Left cardiac atrium (tissue), 4 donors: ENCODE measurements around the gene TRDN. TPM values are rescaled to one million over a fixed set of nuclear protein-coding genes. Genes with fewer than 3 reads are reported as not detected.
A peak's percentile ranks its signal among the peaks of the same experiment; 100 is the strongest.
"Not testable (repeated sequence)": the region's sequence is repeated elsewhere in the genome, so short reads cannot be mapped to it uniquely, and the experiment has no call there.

ENCODE experiments used
- ATAC-seq, 2 donors: fragments of 200-7000 bp; cut with Tn5 transposase; one replicate each; pipeline ENCODE4 v1.9.1; 2020; ENCODE audit warnings: mild to moderate bottlenecking in 2 of 2, moderate library complexity in 2 of 2
- DNase-seq: peaks from one replicate; pipeline ENCODE4 v3.0.0-alpha.2; 2020
- intact Hi-C, 2 donors: fragments of 100-400 bp; cut with DNase I; formaldehyde crosslinking; loops; one replicate each; pipeline versions ENCODE4 v1.14.1 to v1.15.1; 2022 to 2023
- total RNA-seq, 2 donors: library from RNA; stranded (reverse); fragmentation: NEBNext Ultra II Directional; extraction: Animal tissue kit (Norgen Biotek cat#: 25700); gene quantifications; one replicate each; pipeline ENCODE4 v1.2.1, GENCODE V29; 2021
- donor health status: DM: no; HTN: yes; CAD: no.
- donor health status: DM: no; HTN: yes; CAD: no; lungs with severe emphysema.
- donor health status: DM: yes; HTN: yes; CAD: no.
- donor health status: Dilated cardiomyopathy.

TRDN gene
- total RNA-seq, 2 donors from 2014 or later = 174 to 207 TPM

DNA sequence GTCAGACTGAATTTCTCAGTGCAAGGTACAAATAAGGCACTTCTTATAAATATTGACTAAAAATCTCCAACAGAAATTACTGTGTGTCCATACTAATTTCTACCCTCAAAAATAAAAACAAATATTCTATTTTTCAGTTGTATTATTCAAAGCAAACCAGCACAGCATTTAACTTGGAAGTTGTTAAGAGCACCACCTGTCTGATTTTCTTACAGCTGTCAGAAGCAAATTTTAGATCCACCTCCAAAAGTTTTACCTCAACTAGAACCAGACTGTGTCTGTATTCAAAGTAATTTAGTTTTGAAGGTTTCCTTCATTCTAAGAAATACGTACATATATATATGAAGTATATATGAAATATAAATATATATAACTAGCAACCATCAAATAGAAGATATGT lies 1.2 kb downstream of the TRDN start:
- DNase-seq (no peak), ATAC-seq (no peak)
- intact Hi-C loops = no loop called here

DNA sequence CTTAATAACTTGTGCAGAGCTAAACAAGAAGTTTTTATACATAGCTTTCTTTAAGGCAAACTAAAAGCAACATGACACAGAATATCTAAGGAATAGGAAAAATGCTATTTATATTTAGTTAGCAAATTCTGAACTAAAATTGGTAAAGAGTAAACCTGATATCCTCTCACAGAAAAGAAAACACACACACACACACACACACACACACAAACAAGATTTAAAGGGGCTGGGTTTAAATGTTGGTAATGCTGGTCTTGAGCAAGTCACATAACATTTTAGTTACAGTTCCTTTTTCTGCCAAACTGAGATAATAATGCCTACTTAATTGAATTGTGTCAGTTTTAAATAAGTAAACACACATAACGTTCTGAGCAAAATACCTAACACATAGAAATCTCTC lies 1.6 kb downstream of the TRDN start:
- DNase-seq (no peak), ATAC-seq (no peak)
- intact Hi-C loops = no loop called here

DNA sequence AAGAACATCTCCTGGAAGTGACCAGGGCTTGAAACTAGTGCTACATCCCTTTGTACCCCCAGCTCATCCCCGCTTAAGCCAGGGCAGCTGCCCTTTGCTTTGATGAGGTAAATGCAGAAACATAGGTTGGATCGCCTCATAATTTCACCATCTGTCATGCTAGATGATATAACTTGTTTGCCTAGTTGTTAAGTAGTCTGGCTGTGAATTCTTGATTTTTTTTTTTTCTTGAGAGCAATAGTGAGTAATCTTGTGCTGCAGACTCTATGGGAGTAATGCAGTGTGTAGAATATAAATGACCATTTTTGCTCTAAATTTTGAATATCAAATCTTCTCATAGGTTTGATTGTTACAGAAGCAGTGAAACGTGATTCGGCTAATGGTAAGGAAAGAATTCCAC lies 4.1 kb downstream of the TRDN start:
- DNase-seq (no peak), ATAC-seq (no peak)
- intact Hi-C loops = no loop called here

DNA sequence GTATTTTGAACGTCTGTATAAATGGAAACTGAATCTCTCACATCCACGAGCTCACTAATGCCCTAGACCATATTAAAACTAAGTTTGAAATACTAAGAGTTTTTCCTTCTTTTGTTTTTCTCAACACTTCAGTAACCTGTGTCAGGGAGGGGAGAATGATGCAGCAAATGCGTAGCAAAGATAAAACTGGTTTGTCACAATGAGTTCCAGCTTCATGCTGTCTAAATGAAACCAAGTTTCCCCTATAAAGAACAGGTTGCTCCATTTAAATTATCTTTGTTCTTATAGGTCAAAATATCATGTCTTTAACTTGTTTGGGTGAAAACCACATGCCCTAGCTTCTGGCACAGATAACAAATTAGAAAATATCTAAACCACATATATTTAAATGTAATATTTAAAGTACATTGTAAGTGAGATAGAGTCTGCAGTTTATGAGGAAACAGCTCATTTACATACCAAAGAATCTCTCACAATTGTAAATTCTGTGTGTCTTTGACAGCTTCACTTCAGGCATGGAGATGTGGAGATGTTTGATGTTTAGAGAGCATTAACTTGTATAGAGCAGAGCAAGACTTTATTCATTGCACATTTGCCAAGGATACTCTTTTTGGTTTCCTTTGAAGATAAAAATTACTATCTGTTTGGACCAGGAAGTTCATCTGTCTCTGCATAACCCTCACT lies 7.3 kb downstream of the TRDN start:
- no peak for ATAC-seq
- intact Hi-C loops = no loop called here
- no peak for DNase-seq

DNA sequence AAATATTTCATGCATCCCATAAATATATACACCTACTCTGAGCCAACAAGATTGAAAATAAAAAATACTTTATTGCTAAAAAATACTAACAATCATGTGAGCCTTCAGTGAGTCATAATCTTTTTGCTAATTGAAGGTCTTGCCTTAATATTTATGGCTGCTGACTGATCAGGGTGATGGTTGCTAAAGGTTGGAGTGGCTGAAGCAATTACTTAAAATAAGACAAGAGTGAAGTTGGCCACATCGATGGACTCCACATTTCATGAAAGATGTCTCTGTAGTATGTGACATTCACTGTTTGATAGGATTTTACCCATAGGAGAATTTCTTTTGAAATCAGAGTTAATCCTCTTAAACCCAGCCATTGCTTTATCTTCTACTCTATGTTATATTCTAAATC lies 11.1 kb downstream of the TRDN start:
- no peak for ATAC-seq
- intact Hi-C loops = no loop called here
- DNase-seq = no peak

DNA sequence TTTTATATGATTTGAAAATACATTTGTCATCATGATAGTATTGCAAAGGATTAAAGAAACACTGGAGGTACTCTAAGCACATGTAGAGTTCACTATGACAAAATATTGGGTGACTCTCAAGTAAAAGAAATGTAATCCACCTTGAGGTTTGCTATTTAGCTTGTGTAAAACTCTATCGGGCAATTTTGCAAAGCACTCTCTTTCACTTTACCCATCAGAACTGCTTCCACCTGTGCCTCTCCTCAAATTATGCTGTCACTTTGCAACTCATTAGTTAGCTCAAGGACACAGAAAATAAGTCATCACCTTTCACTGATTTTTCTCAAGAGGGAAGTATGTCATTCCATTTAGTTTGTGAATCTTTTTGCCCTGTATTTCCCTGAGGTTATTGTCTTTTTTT lies 14.0 kb downstream of the TRDN start:
- DNase-seq = no peak
- intact Hi-C loops = no loop called here
- no peak for ATAC-seq

DNA sequence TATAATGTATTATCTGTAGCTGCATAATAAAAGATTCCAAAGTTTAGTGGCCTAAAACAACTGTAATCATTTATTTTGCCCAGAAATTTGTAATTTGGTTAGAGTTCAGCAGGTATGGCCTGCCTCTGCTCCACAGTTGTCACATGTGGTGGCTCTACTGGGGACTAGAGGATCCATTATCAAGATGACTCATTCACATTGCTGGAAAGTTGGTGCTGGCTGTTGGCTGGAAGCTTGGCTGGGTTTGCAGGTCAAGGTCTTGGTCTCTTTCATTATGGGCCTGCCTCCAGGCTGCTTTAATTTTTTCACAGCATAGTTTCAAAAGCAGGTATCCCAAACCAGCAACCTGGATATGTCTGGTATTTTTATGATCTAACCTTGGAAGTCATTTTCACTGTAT lies 17.6 kb downstream of the TRDN start:
- DNase-seq (peak; percentile 18), ATAC-seq (peak in 1 of 2 donors; percentile 78)
- intact Hi-C loops = no loop called here

DNA sequence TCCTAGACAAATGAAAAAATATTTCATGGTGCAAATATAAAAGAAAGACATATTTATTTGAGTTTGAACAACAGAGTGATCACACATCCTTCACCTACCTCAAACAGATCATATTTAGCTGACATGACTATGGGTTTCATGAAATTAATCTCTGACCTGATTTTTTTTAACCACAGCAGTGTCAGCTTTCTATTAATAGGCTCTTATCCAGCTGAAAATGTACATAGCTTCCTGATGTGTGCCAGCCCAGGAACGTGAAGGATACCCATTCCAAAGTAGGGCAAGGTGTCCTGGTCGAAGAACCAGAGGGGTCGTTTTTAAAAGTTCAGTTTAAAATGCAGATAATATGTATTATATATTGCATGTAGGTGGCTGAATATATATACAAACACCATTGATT lies 19.8 kb downstream of the TRDN start:
- no peak for DNase-seq
- intact Hi-C loops = no loop called here
- ATAC-seq = peak in 1 of 2 donors; percentile 56

DNA sequence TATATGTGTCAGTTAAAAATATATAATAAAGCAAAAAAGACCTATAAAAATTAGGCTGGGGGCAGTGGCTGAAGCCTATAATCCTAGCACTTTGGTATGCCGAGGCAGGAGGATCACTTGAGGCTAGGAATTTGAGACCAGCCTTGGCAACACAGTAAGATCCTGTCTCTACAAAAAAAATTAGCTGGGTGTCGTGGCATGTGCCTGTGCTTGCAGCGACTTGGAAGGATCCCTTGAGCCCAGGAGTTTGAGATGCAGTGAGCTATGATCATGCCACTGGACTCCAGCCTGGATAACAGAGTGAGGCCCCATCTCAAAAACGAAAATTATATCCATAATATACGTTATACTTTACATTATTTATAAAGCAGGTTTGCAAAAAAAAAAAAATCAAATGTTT lies 20.7 kb downstream of the TRDN start:
- ATAC-seq (peak in 1 of 2 donors; percentile 25), DNase-seq (no peak)
- intact Hi-C loops = no loop called here

DNA sequence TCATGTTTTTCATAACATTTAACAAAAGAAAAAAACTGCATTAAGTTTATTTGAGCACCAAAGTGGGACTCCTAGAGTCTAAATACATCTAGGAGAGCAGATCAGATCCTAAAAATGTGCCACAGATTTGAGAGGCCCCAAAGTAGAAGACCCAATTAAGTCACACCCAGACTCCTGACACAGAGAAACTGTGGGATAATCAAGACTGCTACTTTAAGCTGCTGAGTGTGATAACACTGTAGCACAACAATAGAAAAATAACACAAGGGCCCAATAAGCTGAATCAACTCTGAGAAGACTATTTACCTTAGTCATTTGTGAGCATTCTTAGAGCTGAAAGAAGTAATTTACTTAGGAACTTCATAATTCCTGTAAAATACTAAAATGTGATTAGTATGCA lies 26.0 kb downstream of the TRDN start:
- no peak for ATAC-seq
- intact Hi-C loops = no loop called here
- no peak for DNase-seq

DNA sequence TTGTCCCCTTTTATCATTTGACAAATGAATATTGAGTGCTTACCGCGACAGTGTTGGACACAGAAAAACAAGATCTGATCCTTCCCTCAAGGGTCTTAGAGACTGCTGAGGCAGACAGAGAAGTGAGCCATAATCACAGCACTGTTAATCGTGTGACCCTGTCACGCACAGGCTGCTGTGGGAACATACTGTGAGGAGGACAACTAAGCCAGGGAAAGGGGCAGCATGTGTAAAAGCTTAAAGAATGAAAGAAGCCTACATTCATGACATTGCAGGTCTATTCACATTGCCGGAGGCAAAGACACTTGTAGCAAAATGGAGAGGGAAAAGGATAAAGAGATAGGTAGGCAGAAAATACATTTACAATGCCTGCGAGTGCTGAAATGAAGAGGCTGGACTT lies 32.7 kb downstream of the TRDN start:
- intact Hi-C loops = no loop called here
- ATAC-seq = peak in 1 of 2 donors; percentile 51
- no peak for DNase-seq

DNA sequence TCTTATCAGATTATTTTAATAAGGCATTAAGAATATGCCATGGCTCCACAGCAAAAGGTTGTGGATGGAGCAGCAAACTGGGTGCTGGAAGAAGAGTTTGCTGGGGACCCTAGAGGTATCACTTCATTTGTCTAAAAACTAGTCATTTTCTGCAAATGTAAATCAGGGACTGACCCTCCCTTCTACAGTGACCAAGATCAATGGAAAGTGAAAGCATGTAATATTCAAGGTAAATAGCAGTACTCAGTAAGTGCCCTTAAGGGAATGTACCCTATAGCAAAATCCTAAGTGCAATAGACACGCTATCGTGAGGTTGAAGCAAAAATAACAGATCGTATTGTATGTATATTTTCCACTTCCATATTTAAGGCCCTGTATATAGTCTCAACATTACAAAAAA lies 38.7 kb downstream of the TRDN start:
- no peak for ATAC-seq
- intact Hi-C loops = no loop called here
- DNase-seq = no peak

DNA sequence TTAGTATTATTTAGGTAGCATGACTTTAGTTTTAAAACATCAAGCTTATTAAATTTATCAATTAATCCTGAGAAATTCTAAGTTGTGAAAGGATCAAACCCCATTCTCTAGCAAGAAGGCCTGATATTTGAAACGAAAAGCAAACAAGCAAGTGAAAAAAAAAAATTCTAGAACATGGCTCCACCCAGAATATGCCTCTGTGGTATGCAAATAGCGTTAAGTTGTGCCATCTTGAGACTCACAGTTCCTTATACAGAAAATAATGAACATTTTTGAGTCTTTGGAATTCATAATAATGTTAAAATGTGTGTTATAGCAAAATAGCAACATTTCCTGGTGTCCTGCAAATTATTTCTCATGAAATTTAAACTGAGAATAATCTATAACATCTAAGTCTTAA lies 42.0 kb downstream of the TRDN start:
- DNase-seq (no peak), ATAC-seq (no peak)
- intact Hi-C loops = no loop called here

DNA sequence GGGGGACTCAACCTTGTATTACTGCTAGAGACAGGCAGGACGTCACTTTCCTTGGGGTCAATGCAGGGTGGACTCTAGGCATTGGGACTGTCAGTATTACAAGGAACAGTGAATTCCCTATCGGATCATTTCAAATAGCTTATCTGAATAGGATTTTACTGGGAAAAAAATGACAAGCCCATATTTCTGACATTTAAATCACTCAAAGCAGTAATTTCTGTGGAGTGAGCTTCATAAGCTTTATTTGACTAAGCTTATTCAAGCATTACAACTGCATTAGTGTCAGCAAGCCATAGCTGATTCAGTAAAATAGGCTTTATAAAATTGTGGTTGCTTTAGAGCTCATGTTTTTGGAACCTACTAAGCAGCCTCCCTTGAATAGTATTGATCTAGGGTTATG lies 44.3 kb downstream of the TRDN start:
- ATAC-seq (no peak), DNase-seq (no peak)
- intact Hi-C loops = no loop called here

DNA sequence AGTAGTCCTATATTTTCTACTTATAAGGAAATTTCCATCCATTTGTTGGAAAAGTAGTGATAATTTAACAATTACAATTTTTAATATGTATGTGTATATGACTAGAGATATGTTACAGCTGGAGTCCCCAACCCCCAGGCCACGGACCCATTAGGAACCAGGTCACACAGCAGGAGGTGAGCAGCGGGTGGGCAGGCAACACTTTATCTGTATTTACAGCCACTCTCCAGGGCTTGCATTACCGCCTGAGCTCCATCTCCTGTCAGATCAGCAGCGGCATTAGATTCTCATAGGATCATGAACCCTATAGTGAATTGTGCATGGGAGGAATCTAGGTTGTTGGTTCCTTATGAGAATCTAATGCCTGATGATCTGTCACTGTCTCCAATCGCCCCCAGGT lies 46.8 kb downstream of the TRDN start:
- intact Hi-C loops = no loop called here
- DNase-seq (no peak), ATAC-seq (no peak)

DNA sequence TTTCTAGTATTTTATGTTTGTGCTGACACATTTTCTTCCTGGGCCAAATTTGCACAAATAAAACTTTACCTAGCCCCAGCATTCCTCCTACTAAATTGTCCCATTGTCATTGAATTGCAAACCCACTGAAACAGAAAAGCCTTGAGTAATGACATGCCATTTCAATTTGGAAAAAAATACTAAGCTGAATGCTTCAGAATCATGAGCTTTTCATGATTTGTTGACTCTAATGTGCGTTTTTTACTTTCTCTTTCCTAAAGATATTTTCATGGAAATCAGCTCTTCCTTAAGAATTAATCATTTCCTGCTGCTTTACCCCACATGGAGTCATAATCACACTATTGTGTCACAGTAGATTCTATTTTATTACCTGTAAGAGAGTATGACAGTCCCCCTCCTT lies 47.4 kb downstream of the TRDN start:
- DNase-seq (no peak), ATAC-seq (no peak)
- intact Hi-C loops = no loop called here

DNA sequence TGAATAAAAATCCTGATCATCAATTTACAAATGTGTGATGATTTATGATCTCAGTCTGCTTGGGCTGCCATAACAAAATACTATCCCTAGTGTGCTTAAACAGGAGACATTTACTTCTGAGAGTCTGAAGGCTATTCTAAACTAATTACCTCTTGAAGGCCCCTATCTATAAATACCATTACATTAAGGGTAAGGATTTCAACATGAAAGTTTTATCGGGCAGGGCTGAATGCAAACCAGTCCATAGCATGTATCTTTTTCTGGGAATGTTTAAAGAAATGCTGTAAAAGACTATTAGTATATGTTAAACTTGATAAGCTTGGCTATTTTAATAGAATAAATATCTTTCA lies 48.2 kb downstream of the TRDN start:
- DNase-seq (no peak), ATAC-seq (no peak)
- intact Hi-C loops = no loop called here

DNA sequence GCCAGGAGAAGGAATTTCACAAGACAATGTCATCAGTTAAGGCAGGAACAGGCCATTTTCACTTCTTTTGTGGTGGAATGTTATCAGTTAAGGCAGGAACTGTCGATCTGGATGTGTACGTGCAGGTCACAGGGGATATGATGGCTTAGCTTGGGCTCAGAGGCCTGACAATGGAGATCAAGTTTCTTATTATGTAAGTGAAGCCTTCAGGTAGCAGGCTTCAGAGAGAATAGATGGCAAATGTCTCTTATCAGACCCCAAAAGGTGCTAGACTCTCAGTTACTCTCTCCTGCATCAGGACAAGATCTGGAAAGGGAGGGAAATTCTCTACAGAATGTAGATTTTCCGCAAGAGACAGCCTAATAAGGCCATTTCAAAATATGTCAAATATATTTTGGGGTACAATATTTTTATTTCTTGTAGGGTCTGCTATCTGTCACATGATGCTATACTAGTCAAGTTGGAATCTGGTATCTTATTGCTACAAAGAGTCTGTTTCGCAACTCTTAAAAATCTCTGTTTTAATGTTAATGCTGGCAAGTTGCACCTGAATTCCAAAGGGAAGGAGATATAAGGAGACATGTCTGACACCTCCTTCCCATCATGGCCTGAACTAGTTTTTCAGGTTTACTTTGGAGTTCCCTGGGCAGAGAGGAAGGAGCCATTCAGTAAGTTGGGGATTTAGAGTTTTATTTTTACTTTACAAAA lies 48.8 kb downstream of the TRDN start:
- DNase-seq (no peak), ATAC-seq (no peak)
- intact Hi-C loops = no loop called here

DNA sequence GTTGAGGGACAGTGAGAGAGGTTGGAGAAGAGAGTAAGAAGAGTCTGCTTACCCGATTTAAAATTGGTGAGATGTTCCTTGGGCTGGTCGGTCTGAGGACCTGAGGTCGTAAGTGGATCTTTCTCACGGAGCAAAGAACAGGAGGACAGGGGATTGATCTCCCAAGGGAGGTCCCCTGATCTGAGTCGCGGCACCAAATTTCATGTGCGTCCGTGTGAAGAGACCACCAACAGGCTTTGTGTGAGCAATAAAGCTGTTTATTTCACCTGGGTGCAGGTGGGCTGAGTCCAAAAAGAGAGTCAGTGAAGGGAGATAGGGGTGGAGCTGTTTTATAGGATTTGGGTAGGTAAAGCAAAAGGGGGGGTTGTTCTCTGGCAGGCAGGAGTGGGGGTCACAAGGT lies 49.3 kb downstream of the TRDN start:
- DNase-seq, intact Hi-C loops, ATAC-seq: not testable (repeated sequence)

DNA sequence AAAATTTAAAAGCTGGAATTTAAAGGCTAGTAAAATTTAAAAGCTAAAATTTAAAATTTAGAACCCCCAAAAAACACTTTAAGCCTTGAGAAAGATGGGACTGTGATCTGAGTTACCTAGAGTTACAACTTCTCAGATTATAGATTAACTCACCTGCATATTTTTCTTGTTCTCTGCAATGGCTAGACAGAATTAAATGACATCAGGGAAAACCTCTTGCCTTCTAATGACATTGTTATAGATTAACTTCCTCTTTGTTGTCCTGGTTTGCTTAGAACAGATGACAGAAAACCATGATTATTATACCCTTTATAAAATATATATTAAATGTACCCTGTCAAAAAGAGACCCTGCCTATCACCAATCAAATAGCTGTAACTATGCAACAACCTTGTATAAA lies 56.4 kb downstream of the TRDN start:
- ATAC-seq = no peak
- no peak for DNase-seq
- intact Hi-C loops = no loop called here

DNA sequence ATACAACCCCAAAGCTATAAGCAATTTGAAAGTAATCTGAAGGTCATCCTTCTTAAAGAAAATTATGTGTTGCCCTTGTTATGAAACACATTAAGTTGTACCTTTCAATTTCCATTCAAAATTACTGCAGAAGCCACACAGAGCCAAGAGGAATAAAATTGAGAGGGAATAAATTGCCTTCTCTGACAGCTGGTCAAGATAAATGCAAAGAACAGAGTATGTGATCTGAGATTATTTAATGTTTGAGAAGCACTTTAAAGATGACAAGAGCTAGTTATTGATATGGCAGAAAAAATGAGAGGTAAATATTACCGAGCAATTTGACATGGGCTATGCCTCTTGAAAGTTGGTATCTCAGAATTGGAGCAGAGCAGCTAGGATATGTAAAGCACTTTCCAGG lies 61.6 kb downstream of the TRDN start:
- ATAC-seq (no peak), DNase-seq (no peak)
- intact Hi-C loops = no loop called here
